ENCODE data around the gene SERBP1.
"Not testable (repeated sequence)": the region's sequence is repeated elsewhere in the genome, so short reads cannot be mapped to it uniquely, and the experiment has no call there.

The SERBP1 gene
- 259 to 287 reads per million in 2 donors for total RNA-seq

DNA sequence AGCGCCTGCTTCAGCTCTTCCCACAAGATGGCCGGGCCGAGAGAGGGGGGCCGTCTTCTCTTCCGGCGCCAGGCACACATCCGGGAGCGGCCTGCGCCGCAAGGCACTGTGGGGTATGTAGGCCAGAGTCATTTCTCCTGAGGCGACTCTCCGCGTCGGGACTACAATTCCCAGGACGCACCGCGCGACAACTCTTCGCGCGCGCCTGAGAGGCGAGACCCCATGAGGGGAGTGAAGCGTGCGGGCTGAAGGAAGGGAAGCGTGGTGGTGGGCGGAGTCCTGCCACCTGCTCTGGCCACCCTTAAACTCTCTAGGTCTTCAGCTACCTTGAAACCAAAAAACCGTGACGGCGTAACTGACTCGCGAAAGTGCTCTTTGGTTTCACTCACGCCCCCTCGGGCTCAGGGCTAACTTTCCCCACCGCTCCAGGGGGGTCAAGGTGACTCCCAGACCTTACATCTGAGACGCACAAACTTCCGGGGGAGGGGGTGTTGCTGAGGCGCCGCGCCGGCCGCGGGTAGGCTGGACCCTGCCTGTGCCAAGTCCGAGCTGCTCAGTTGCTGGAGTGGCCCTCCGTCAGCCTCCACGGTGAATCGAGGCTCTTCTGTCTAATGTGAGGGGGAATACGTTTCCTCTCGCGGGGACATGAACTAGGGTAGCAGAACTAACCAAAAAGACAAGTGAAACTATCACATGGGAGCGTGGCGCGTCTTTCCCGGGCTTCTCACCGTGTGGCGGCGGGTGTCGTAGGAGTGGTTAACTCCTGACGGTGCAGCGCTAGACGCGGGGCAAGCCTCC is at the start of gene SERBP1:
Gene SERBP1 (minus strand): TSS at position 45 of the 798 bp plus-strand sequence. CDS start 102 bp downstream, outside the sequence.
- DNase-seq: peak; percentile 86 to 99 (median 93)

DNA sequence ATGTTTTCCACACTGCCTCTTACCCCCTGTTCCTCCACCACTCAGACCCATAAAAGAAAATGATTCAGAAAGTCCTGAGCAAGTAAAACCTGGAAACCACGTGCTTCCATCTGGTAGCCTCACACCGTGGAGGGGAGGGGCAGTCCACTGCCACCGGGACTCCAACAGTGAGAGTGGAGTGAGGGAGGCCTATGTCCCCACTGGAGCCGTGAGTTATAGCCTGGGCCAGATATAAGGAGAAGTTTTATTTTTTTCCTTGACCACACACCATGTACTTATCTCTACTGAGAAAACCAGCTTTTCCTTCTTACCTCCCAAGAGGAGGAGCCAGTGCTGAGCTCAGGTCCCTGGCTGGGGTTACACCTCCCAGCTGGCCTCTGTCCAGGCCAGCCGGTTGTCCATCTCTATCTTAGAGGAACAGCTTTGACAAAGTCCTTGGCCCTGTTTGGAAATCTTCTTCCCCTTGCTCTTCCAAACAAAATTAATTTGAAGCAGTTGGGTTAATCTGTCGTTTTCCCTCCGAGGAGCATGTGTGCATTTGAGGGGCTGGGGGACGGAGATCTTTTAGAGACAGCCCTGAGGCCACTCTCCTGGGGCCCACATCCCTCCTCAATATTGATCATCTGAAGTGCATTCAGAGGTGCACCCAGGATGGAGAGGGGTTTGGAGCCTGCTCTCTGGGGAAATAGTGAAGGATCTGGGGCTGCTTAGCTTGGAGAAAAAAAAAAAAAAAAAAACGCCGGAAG is 49.1 kb upstream of the SERBP1 start:
- peak in 1 of 5 experiments; percentile 4 for DNase-seq

DNA sequence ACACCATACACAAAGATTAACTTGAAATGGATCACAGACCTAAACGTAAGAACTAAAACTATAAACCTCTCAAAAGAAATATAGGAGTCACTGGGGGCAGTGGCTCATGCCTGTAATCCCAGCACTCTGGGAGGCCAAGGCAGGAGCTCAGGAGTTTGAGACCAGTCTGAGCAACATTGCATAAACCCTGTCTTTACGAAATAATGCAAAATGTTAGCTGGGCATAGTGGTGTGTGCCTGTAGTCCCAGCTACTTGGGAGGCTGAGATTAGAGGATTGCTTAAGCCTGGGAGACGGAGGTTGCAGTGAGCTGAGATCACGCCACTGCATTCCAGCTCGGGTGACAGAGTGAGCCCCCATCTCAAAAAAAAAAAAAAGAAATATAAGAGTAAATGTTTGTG is 46.7 kb upstream of the SERBP1 start:
- no peak for DNase-seq

GRCh38 chr1:67476006-67476482 is 45.8 kb upstream of the SERBP1 start:
- no peak for DNase-seq

DNA sequence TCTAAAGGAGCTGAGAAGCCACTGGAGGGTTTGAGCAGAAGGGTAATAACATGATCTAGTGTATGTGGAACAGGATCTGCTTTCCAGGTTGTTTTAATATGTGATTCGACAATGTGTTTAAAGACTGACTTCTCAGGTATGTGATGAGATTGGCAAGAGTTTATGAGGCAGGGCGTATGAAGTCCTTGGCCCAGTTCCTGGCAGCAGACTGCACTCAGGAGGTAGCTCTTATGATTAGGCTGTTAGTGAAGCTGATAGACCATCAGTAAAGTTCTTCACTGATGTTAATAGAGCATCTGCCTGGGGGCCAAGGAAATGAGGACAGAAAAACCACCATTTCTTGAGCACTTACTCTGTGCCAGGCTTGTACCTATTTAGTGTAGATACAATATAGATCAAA is 41.9 kb upstream of the SERBP1 start:
- DNase-seq: no peak

DNA sequence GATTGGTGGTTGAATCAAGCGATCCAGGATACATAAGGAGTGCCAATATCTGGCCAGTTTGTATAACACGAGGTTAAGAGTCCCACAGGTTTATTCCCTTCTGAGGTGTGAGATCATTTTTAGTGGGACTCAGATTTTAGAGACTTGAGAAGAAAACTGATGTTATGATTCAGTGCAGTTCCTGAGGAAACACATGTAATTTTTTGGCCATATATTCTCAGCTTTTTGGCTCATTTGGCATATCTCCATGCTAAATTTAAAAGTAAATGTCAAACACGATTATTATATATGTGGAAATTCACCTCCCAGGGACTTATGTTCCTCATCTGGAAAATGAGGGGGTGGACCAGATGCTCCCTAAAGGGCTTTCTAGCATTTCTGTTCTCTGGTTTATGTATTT is 39.2 kb upstream of the SERBP1 start:
- DNase-seq: no peak

DNA sequence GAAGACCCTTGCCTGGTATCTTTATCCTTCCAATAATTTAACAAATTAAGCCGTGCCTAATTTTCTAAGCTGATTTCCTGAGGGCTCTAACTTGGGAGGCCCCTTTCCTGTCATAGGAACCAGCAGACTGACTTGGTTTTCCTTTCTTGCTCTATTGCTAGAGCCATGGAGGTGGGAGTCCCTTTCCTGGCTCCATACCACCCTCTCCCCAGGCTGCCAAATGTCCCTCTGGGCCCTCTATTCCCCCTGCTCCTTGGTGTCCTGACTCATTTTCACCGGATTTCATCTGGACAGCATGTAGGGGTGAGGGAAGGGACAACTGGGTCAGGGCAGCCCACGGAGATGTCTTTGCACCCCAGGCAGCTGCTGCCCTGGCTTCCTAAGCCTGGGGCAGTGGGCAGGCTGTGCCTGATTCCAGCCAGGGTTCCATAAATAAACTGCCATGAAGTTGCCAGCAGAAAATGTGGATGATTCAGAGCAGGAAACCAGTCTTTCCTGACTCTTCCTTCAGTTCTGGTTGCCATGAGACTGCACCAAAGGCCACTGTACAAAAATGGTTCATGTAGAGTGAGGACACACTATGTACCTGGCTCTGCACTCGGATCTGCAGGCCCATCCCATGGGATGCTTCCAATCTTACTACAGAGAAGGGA is 38.0 kb upstream of the SERBP1 start:
- DNase-seq: no peak

DNA sequence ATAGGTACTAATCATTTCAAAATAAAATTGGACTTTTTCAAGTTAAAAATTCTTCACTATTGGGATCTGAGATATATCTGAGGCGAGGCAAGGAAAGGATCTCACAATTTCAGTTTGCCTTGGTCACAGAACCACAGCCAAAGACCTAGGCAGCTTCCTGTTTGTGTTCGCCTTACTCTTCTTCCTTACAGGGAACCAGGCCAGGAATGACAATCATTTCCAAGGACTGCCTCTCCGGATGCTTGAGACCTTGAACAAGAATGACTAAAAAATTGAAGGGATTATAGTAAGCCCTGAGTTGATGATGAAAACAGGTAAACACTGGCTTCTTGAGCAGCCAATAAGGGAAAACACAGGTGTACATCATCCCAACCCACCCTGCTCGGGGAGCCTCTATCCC is 35.2 kb upstream of the SERBP1 start:
- DNase-seq: no peak

DNA sequence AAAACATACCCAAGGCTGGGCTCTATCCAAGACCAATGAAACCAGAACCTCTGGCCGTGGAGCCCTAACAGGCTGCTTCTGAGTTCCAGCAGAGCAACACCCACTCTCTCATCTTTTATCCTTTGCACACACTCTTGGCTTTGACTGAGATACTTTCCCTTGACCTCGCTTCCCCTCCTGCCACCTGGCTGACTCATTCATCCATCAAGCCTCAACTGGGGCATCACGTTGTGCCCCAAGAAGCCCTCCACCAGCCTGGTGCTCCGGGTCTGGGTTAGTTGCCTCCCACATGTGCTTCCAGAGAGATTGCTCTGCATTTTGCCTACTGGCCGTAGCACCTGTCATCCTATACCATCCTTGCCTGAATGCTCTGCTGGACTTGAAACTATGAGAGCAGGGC is 34.5 kb upstream of the SERBP1 start:
- no peak for DNase-seq

DNA sequence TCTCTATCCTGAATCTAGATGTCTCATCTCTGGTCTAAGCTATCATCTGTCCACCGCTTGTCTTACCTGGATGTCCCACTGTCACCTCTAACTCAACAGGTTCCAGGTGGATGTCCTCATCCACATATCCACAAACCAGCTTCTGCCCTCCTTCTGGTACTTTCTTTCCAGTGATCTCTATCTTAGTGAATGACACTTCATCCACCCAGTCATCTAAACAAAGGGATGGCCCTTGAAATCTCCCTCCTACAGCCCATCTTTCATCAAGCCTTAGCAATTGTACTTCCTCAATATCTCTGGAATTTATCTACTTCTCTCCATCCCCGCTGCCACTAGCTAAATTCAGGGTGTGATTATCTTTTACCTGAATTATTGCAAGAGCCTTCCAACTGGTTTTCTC is 33.9 kb upstream of the SERBP1 start:
- DNase-seq: no peak

GRCh38 chr1:67463298-67463955 is 33.2 kb upstream of the SERBP1 start:
- DNase-seq: no peak

- no peak for DNase-seq
Observed at GRCh38 chr1:67460676-67461500, 30.7 kb upstream of the SERBP1 start.

DNA sequence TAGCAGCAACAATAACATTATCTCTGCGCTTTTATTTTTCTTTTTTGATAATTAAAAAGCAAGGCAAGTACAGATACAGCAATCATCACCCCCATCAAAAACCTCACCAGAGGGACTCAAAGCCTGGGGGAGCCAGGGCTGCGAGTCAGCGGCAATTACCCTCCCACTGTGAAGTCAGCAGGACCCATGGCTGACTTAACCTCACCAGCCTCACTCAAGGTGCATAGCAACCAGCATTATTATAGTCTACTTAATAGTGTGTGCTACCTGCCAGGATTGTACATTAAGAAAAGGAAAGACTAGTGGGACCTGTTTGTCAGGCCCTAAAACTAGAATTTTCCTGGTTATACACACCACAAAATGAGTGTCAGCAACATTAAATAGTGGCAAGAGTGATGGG is 28.9 kb upstream of the SERBP1 start:
- no peak for DNase-seq

- no peak for DNase-seq
Observed at GRCh38 chr1:67458663-67459062, 28.5 kb upstream of the SERBP1 start.

GRCh38 chr1:67457247-67457646 is 27.0 kb upstream of the SERBP1 start:
- no peak for DNase-seq

DNA sequence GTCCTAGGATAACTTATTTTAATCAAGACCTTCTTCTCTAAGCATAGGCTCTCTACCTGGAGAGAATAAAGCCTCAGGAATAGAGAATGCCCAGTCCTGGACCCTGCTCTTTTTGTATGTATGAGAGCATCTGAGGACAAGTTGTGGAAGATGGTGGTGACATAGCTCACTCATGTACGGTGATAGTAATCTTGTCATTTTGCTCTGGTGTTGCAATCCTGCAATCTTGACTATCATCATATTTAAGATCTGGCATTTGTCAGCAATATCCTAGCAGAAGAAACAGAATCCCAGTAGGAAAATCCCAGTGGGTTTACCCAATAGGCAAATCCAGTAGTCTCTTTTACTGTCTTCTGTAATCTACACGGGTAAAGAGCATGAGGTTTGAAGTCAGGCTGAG is 21.6 kb upstream of the SERBP1 start:
- DNase-seq: no peak

DNA sequence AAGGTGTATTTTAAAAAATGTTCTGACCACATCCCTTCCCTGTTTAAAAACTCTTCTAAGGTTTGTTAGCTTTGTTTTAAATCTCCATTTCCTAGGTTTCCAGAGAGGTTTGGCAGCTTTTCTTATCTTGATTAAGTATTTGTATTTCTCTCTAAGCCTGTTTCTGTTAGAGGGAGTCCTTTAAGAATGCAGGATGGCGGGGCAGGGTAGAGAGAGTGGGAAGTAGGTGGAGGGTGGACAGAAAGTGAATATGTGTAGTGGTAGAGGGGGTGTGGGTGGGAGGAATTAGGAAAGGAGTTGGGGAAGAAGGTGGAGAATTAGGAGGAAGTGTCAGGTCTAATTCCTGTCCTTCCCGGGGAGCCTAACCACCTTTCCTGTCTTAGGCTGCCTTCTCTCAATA is 21.2 kb upstream of the SERBP1 start:
- DNase-seq: no peak

DNA sequence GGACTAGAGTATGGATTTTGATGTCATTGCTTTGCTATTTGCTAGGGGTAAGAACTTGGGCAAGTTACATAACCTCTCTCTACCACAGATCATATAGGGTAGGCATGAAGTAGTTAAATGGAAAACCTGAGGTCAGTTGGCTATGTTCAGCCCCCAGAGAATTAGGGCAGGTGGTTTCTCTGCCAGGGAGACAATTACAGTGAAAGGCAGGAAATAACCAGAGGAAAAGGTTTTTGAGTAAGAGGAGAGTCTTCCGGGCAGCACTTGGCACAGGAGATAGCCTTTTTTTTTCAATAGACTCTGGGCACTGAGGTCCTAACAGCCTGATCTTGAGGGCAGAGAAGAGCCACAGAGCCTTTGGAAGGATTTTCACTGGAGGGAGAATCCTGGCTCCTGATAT is 16.7 kb upstream of the SERBP1 start:
- DNase-seq: no peak

- DNase-seq: not testable (repeated sequence)
Observed at GRCh38 chr1:67446014-67446413, 15.8 kb upstream of the SERBP1 start.

GRCh38 chr1:67441739-67442281 is 11.6 kb upstream of the SERBP1 start:
- peak in 1 of 5 experiments; percentile 10 for DNase-seq

DNA sequence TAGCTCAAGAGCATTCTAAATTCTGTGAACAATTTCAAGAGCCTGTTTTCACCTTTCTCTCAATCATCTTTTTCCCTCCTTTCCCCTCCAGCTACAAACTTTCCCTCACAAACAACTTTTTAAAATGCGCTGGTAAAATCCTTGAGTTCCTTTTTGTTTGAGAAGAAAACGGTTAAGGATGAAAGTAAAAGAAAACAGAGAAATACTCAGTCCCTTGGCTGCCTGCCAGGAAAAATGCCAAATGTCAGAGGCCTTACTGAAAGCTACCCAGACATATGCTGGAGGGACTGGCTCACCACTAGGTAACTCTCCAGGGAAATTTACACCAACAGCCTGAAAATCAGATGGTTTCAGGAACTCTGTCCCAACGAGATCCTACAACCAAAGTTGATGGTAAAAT is 11.0 kb upstream of the SERBP1 start:
- peak in 1 of 5 experiments; percentile 17 for DNase-seq

DNA sequence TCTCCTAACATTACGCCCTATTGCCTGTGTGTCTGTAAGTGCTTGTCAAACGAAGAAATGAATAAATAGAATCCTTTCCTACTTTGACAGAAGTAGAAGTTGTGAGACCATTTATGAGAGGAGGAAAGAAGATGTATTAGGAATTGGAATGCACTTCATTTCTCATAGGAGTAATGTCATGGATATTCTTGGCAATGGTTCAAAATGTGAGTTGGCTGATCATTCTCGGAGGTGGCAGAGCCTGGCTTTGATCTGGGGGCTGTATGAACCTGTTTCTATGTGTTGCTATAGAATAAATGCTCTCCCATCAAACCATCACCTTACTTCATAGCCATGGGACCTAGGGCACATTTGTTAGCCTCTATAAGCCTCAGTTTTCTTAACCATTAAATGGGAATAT is 10.1 kb upstream of the SERBP1 start:
- no peak for DNase-seq

Measured in T-helper 2 cell (primary cell).